SK-N-SH (cell line): ENCODE data around the gene KRTAP19-2.

Experiments used
- FOSL2 ChIP-seq: IDR thresholded peaks from 2 replicates; pipeline ENCODE4 v1.4.0; 2012; ENCODE audit warnings: low read depth, mild to moderate bottlenecking, moderate library complexity, borderline replicate concordance
- RAD21 ChIP-seq: IDR thresholded peaks from 2 replicates; pipeline ENCODE4 v1.6.1; 2012; ENCODE audit warnings: mild to moderate bottlenecking, low read length
- RFX5 ChIP-seq: IDR thresholded peaks from 2 replicates; pipeline ENCODE4 v1.6.1; 2012; ENCODE audit warnings: mild to moderate bottlenecking, improper control_type of control experiment, low read length
- RXRA ChIP-seq: IDR thresholded peaks from 2 replicates; pipeline ENCODE4 v1.4.0; 2012; ENCODE audit warnings: low read depth, mild to moderate bottlenecking, borderline replicate concordance
- TF ChIP-seq, protein P1 (sequence below): fragments of 200-600 bp; sonication (generic); IDR thresholded peaks from 2 replicates; pipeline ENCODE4 v1.6.1; 2017; ENCODE audit warnings: antibody characterized with exemption, mild to moderate bottlenecking, moderate library complexity
- TF ChIP-seq, protein P2 (sequence below): IDR thresholded peaks from 2 replicates; pipeline ENCODE4 v1.4.0; 2012; ENCODE audit warnings: low read depth
- TF ChIP-seq, protein P3 (sequence below): IDR thresholded peaks from 2 replicates; pipeline ENCODE4 v1.6.1; 2012; ENCODE audit warnings: mild to moderate bottlenecking, low read depth, low read length, moderate library complexity

DNA sequence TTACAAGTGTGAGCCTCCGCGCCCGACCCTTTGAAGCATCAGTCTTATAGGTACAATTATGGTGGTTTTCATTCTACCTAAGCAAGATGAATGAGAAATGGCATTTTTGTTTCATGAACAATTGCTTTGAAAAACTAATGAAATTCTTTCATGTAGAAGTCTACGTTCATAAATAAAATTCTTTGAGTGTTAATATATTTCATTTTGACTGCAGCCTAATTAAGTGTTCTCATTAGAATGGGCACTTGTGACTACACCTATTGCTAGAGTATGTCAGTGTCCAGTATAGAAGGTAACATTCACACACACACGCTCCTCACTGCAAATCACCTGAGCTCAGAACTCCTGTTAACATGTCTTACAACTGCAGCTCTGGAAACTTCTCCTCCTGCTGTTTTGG is 47.3 kb downstream of the KRTAP19-2 start, which contains the start of gene KRTAP15-1:
- TF ChIP-seq RAD21: no peak
- no peak for TF ChIP-seq RXRA
- TF ChIP-seq, protein P1, sequence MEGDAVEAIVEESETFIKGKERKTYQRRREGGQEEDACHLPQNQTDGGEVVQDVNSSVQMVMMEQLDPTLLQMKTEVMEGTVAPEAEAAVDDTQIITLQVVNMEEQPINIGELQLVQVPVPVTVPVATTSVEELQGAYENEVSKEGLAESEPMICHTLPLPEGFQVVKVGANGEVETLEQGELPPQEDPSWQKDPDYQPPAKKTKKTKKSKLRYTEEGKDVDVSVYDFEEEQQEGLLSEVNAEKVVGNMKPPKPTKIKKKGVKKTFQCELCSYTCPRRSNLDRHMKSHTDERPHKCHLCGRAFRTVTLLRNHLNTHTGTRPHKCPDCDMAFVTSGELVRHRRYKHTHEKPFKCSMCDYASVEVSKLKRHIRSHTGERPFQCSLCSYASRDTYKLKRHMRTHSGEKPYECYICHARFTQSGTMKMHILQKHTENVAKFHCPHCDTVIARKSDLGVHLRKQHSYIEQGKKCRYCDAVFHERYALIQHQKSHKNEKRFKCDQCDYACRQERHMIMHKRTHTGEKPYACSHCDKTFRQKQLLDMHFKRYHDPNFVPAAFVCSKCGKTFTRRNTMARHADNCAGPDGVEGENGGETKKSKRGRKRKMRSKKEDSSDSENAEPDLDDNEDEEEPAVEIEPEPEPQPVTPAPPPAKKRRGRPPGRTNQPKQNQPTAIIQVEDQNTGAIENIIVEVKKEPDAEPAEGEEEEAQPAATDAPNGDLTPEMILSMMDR: no peak
- TF ChIP-seq, protein P2, sequence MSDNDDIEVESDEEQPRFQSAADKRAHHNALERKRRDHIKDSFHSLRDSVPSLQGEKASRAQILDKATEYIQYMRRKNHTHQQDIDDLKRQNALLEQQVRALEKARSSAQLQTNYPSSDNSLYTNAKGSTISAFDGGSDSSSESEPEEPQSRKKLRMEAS: no peak
- TF ChIP-seq, protein P3, sequence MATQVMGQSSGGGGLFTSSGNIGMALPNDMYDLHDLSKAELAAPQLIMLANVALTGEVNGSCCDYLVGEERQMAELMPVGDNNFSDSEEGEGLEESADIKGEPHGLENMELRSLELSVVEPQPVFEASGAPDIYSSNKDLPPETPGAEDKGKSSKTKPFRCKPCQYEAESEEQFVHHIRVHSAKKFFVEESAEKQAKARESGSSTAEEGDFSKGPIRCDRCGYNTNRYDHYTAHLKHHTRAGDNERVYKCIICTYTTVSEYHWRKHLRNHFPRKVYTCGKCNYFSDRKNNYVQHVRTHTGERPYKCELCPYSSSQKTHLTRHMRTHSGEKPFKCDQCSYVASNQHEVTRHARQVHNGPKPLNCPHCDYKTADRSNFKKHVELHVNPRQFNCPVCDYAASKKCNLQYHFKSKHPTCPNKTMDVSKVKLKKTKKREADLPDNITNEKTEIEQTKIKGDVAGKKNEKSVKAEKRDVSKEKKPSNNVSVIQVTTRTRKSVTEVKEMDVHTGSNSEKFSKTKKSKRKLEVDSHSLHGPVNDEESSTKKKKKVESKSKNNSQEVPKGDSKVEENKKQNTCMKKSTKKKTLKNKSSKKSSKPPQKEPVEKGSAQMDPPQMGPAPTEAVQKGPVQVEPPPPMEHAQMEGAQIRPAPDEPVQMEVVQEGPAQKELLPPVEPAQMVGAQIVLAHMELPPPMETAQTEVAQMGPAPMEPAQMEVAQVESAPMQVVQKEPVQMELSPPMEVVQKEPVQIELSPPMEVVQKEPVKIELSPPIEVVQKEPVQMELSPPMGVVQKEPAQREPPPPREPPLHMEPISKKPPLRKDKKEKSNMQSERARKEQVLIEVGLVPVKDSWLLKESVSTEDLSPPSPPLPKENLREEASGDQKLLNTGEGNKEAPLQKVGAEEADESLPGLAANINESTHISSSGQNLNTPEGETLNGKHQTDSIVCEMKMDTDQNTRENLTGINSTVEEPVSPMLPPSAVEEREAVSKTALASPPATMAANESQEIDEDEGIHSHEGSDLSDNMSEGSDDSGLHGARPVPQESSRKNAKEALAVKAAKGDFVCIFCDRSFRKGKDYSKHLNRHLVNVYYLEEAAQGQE: no peak
- TF ChIP-seq FOSL2: no peak
- no peak for TF ChIP-seq RFX5
